MM.1S (cell line): ENCODE data around the gene ITGA7.

ENCODE experiments used
- DNase-seq: peaks from one replicate; pipeline ENCODE4 v3.0.0-alpha.2; 2015
- H2AFZ ChIP-seq: fragments of 300-600 bp; sonication (generic); 2 replicates; pipeline ENCODE4 v1.6.0; 2016; ENCODE audit warnings: antibody characterized with exemption, low read length
- H3F3A ChIP-seq: fragments of 300-600 bp; sonication (generic); 2 replicates; pipeline ENCODE4 v1.6.1; 2016; ENCODE audit warnings: mild to moderate bottlenecking, antibody characterized with exemption, low read length, moderate library complexity, mixed read lengths; ENCODE audit not compliant: insufficient read depth
- H3K27ac ChIP-seq: fragments of 300-600 bp; sonication (generic); 2 replicates; pipeline ENCODE4 v1.5.1; 2016; ENCODE audit warnings: mild to moderate bottlenecking, low read length
- H3K27me3 ChIP-seq: fragments of 300-600 bp; sonication (generic); replicated peaks from 2 replicates; pipeline ENCODE4 v1.6.0; 2016; ENCODE audit warnings: low read length; ENCODE audit not compliant: insufficient read depth
- H3K36me3 ChIP-seq: fragments of 300-600 bp; sonication (generic); replicated peaks from 2 replicates; pipeline ENCODE4 v1.6.1; 2016; ENCODE audit warnings: mild to moderate bottlenecking, low read length, mixed read lengths; ENCODE audit not compliant: insufficient read depth
- H3K4me1 ChIP-seq: fragments of 300-600 bp; sonication (generic); 2 replicates; pipeline ENCODE4 v1.6.1; 2016; ENCODE audit warnings: low read length, mixed read lengths
- H3K4me2 ChIP-seq: fragments of 300-600 bp; sonication (generic); 2 replicates; pipeline ENCODE4 v1.6.0; 2016; ENCODE audit warnings: low read depth, low read length
- H3K4me3 ChIP-seq: fragments of 300-600 bp; sonication (generic); 2 replicates; pipeline ENCODE4 v1.5.1; 2016; ENCODE audit warnings: low read length, mixed read lengths
- H3K79me2 ChIP-seq: fragments of 300-600 bp; sonication (generic); 2 replicates; pipeline ENCODE4 v1.6.1; 2016; ENCODE audit warnings: mixed run types, low read length, mixed read lengths
- H3K9ac ChIP-seq: fragments of 300-600 bp; sonication (generic); 2 replicates; pipeline ENCODE4 v1.6.1; 2016; ENCODE audit warnings: low read length, mixed read lengths
- H3K9me2 ChIP-seq: fragments of 300-600 bp; sonication (generic); replicated peaks from 2 replicates; pipeline ENCODE4 v1.6.1; 2016; ENCODE audit warnings: mild to moderate bottlenecking, low read length, mixed read lengths; ENCODE audit not compliant: insufficient read depth
- H3K9me3 ChIP-seq: fragments of 300-600 bp; sonication (generic); replicated peaks from 2 replicates; pipeline ENCODE4 v1.6.1; 2016; ENCODE audit warnings: mild to moderate bottlenecking, low read length, mixed read lengths; ENCODE audit not compliant: insufficient read depth
- H4K20me1 ChIP-seq: fragments of 300-600 bp; sonication (generic); 2 replicates; pipeline ENCODE4 v1.6.1; 2016; ENCODE audit warnings: mild to moderate bottlenecking, low read length, moderate library complexity, mixed read lengths; ENCODE audit not compliant: insufficient read depth
- EZH2 ChIP-seq: fragments of 300-600 bp; sonication (generic); optimal IDR thresholded peaks from 2 replicates; pipeline ENCODE3; 2017; ENCODE audit warnings: low read depth, mild to moderate bottlenecking, antibody characterized with exemption, low read length, mixed read lengths
- EZH2phosphoT487 ChIP-seq: fragments of 300-600 bp; sonication (generic); IDR thresholded peaks from 2 replicates; pipeline ENCODE4 v1.6.1; 2018; ENCODE audit warnings: antibody characterized with exemption, low read length
- TF ChIP-seq, protein P1 (sequence below): fragments of 300-600 bp; sonication (generic); IDR thresholded peaks from 2 replicates; pipeline ENCODE4 v1.5.1; 2016; ENCODE audit warnings: antibody characterized with exemption, low read length, mixed read lengths

Gene ITGA7

DNA sequence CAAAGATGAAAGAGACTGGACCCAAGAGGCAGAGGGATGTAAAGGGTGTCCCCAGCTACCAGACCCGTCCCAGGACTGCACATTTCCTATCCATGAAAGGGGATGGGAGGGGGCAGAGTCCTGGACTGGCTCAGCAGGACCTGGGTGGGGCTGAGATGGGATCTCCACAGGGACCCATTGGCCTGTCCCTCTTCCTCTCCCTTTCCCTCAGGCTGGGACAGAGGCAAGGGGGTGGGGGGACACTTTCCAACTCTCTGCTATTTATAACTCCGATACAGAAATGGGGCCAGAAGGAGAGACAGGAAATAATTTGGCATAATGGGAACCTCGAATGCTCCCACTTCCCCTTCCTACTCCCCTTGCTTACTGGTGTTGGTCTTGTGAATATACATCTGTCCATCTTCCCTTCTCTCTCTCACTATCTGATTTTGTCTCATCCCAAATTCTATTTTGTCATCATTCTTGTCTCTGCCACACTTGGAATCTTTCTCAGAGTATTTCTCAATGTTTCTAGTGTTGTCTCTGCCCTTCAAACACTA, 1.1 kb upstream of the ITGA7 start:
- no peak overlapping the region for H3K4me3 ChIP-seq
- H3K36me3 ChIP-seq, result no peaks in the 10 kb centered on the region
- H3K27ac ChIP-seq, result no peak overlapping the region
- TF ChIP-seq, protein P1, sequence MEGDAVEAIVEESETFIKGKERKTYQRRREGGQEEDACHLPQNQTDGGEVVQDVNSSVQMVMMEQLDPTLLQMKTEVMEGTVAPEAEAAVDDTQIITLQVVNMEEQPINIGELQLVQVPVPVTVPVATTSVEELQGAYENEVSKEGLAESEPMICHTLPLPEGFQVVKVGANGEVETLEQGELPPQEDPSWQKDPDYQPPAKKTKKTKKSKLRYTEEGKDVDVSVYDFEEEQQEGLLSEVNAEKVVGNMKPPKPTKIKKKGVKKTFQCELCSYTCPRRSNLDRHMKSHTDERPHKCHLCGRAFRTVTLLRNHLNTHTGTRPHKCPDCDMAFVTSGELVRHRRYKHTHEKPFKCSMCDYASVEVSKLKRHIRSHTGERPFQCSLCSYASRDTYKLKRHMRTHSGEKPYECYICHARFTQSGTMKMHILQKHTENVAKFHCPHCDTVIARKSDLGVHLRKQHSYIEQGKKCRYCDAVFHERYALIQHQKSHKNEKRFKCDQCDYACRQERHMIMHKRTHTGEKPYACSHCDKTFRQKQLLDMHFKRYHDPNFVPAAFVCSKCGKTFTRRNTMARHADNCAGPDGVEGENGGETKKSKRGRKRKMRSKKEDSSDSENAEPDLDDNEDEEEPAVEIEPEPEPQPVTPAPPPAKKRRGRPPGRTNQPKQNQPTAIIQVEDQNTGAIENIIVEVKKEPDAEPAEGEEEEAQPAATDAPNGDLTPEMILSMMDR, result no peak
- TF ChIP-seq EZH2phosphoT487 (no peak), EZH2 (no peak)
- H3K9me3 ChIP-seq, result no peaks in the 10 kb centered on the region
- peaks cover 5% of the 10 kb centered on the region; the same call in 1 of the 2 replicates for H3K4me1 ChIP-seq
- no peaks in the 10 kb centered on the region for H4K20me1 ChIP-seq
- H3K9me2 ChIP-seq, result no peaks in the 10 kb centered on the region
- H3K4me2 ChIP-seq, result peak overlapping the region; percentile 62; the same call in 1 of the 2 replicates
- H3F3A ChIP-seq, result no peaks in the 10 kb centered on the region
- DNase-seq, result no peak
- H2AFZ ChIP-seq, result no peak overlapping the region
- no peaks in the 10 kb centered on the region for H3K79me2 ChIP-seq
- peaks cover 47% of the 10 kb centered on the region for H3K27me3 ChIP-seq
- no peak overlapping the region for H3K9ac ChIP-seq

DNA sequence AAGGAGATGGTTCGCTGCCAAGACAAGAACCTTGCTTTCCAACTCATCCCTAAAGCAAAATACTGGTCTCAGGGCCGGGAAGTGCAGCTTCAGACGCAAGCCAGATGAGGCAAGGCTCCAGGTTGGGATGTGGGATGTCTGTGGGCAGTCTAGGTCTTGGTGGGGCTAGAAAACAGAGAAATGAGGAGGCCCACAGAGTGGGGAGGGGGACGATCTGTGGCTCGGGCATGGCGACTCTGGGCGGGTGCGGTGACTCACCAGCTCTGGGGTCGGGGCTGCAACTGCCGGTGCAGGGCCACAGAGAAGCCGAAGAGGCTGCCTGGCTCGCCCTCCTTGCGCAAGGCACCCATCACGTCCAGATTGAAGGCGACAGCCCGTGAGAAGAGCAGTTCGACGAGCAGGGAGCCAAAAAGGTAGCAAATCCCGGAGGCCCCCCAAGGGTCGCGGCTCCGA, 459 bp downstream of the ITGA7 start:
- Histone ChIP-seq H4K20me1 (no peaks in the 10 kb centered on the region), H3K4me3 (no peak overlapping the region; the same call in 1 of the 2 replicates), H3K79me2 (no peaks in the 10 kb centered on the region), H3K27ac (no peak overlapping the region), H3K9me3 (no peaks in the 10 kb centered on the region), H3K27me3 (peaks cover 34% of the 10 kb centered on the region), H3K36me3 (no peaks in the 10 kb centered on the region), H3K4me2 (peak overlapping the region; percentile 73; the same call in 1 of the 2 replicates), H2AFZ (0 out of 2 replicates have a peak overlapping the region, but pooled peaks have one; percentile 25), H3K9me2 (no peaks in the 10 kb centered on the region), H3K9ac (no peak overlapping the region), H3K4me1 (peaks cover 5% of the 10 kb centered on the region; the same call in 1 of the 2 replicates), H3F3A (no peaks in the 10 kb centered on the region)
- TF ChIP-seq EZH2phosphoT487 (no peak), EZH2 (no peak)
- TF ChIP-seq, protein P1, result no peak
- DNase-seq, result no peak

DNA sequence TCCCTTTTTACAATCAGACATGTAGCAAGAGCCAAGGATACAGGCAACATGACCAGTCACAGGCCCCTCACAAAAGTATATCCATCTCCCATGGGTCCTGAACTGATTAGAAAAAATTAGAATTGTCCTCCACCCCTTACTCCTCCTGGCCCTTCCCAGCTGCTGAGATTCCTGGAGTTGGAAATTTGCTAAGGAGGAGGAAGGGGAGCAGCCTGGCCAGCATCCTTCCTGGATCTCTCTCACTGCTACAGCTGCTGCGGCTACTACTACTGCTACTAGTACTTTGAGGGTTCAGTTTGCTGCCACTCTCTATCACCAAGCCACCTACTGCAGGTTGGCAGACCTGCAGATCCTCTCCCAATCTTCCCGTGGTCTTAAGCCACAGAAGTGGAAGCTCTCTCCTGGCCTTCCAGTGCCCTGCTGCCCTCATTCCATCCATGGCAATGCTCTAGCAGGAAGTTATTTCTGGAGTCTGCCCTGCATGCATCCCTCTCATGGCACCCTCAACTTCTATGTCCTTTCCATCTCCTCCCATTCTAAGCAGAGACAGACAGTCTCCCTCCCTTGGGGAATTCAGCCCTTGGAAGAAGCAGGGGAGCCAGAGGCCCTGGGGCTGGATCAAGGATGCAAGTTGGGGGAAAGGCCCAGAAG, 1.0 kb downstream of the ITGA7 start:
- Histone ChIP-seq H3K9me2 (no peaks in the 10 kb centered on the region), H3K27ac (no peak overlapping the region), H3K4me1 (peaks cover 5% of the 10 kb centered on the region; the same call in 1 of the 2 replicates), H3K36me3 (no peaks in the 10 kb centered on the region), H3K9ac (no peak overlapping the region), H3K27me3 (peaks cover 29% of the 10 kb centered on the region), H3F3A (no peaks in the 10 kb centered on the region), H3K9me3 (no peaks in the 10 kb centered on the region), H3K79me2 (no peaks in the 10 kb centered on the region), H2AFZ (no peak overlapping the region), H4K20me1 (no peaks in the 10 kb centered on the region), H3K4me3 (no peak overlapping the region), H3K4me2 (no peak overlapping the region)
- TF ChIP-seq, protein P1, result no peak
- TF ChIP-seq EZH2 (no peak), EZH2phosphoT487 (no peak)
- no peak for DNase-seq
